KMS-11 (cell line): ENCODE data around the gene ZNF620.

ENCODE experiments used
- H2AFZ ChIP-seq: fragments of 200-600 bp; sonication (generic); 2 replicates; pipeline ENCODE4 v1.6.1; 2016; ENCODE audit warnings: antibody characterized with exemption, mixed run types, low read depth
- H3K27ac ChIP-seq: fragments of 200-600 bp; sonication (generic); 2 replicates; pipeline ENCODE4 v1.6.1; 2016; ENCODE audit warnings: mild to moderate bottlenecking, mixed run types
- H3K27me3 ChIP-seq: fragments of 200-600 bp; sonication (generic); 2 replicates; pipeline ENCODE4 v1.6.1; 2017; ENCODE audit warnings: mild to moderate bottlenecking, low read depth, mixed run types, moderate library complexity; ENCODE audit not compliant: insufficient read depth
- H3K36me3 ChIP-seq: fragments of 200-600 bp; sonication (generic); 2 replicates; pipeline ENCODE4 v1.6.1; 2017; ENCODE audit warnings: mild to moderate bottlenecking, mixed run types; ENCODE audit not compliant: insufficient read depth
- H3K4me1 ChIP-seq: fragments of 200-600 bp; sonication (generic); 2 replicates; pipeline ENCODE4 v1.6.1; 2016; ENCODE audit warnings: mild to moderate bottlenecking, low read depth, mixed run types; ENCODE audit not compliant: poor library complexity, severe bottlenecking
- H3K4me2 ChIP-seq: fragments of 200-600 bp; sonication (generic); 2 replicates; pipeline ENCODE4 v1.7.0; 2016; ENCODE audit warnings: mild to moderate bottlenecking, mixed run types
- H3K4me3 ChIP-seq: fragments of 200-600 bp; sonication (generic); IDR thresholded peaks from 2 replicates; pipeline ENCODE4 v1.6.1; 2017; ENCODE audit warnings: low read depth, low read length, mixed read lengths; ENCODE audit not compliant: insufficient read depth
- H3K79me2 ChIP-seq: fragments of 200-600 bp; sonication (generic); 2 replicates; pipeline ENCODE4 v1.6.1; 2016; ENCODE audit warnings: low read depth, mixed run types; ENCODE audit not compliant: insufficient read depth
- H3K9ac ChIP-seq: fragments of 200-600 bp; sonication (generic); 2 replicates; pipeline ENCODE4 v1.6.1; 2016; ENCODE audit warnings: mild to moderate bottlenecking, mixed run types
- H4K20me1 ChIP-seq: fragments of 200-600 bp; sonication (generic); 2 replicates; pipeline ENCODE4 v1.6.1; 2016; ENCODE audit warnings: mild to moderate bottlenecking, mixed run types; ENCODE audit not compliant: insufficient read depth
- CTCF ChIP-seq: fragments of 200-600 bp; sonication (generic); conservative IDR thresholded peaks from 2 replicates; pipeline ENCODE4 v1.6.1; 2017; ENCODE audit warnings: low read depth, mild to moderate bottlenecking, antibody characterized with exemption, low read length, moderate library complexity, mixed read lengths

ZNF620 gene

DNA sequence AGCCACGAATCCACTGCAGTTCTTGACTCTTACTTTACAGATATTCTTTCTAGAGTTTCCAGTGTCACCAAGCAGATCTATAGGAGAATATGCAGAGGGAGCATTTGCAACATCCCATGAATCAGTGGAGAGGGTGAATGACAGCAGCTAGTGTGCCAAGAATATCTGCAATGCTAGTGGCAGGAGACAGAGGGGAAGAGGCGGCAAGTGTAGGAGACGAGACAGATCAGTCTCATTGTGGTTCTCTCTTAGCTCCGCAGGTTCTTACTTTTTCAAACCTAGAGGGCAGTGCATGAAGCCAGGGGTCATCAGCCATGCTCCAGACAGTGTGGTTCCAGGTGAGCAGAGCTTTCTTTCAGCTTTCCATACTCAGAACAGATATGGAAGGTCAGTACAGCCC, 28.2 kb upstream of the ZNF620 start:
- Histone ChIP-seq H3K27ac (no peak overlapping the region), H3K4me3 (no peak overlapping the region), H3K9ac (peak overlapping the region; percentile 73; the same call in 1 of the 2 replicates)

GRCh38 chr3:40487172-40487571, 18.7 kb upstream of the ZNF620 start:
- no peak overlapping the region for H3K4me3 ChIP-seq
- no peak overlapping the region for H3K27ac ChIP-seq
- H3K27me3 ChIP-seq: no peaks in the 10 kb centered on the region
- no peaks in the 10 kb centered on the region for H4K20me1 ChIP-seq
- no peak overlapping the region for H3K4me2 ChIP-seq
- H3K4me1 ChIP-seq: no peaks in the 10 kb centered on the region
- TF ChIP-seq CTCF: no peak
- H3K9ac ChIP-seq: no peak overlapping the region
- no peaks in the 10 kb centered on the region for H3K36me3 ChIP-seq
- no peak overlapping the region for H2AFZ ChIP-seq
- no peaks in the 10 kb centered on the region for H3K79me2 ChIP-seq

More for the DNA sequence above, 28.2 kb upstream of the ZNF620 start:
- Histone ChIP-seq H4K20me1 (no peaks in the 10 kb centered on the region), H3K27me3 (no peaks in the 10 kb centered on the region), H3K4me2 (peak overlapping the region; percentile 68), H3K4me1 (peaks cover 4% of the 10 kb centered on the region), H3K79me2 (no peaks in the 10 kb centered on the region), H2AFZ (peak overlapping the region; percentile 96), H3K36me3 (no peaks in the 10 kb centered on the region)
- TF ChIP-seq CTCF: no peak

GRCh38 chr3:40490916-40491315, 14.9 kb upstream of the ZNF620 start:
- Histone ChIP-seq H3K4me2 (no peak overlapping the region), H3K9ac (no peak overlapping the region), H4K20me1 (no peaks in the 10 kb centered on the region), H3K27me3 (no peaks in the 10 kb centered on the region), H3K4me1 (no peaks in the 10 kb centered on the region), H3K4me3 (no peak overlapping the region), H3K27ac (no peak overlapping the region), H3K79me2 (no peaks in the 10 kb centered on the region), H3K36me3 (no peaks in the 10 kb centered on the region), H2AFZ (no peak overlapping the region)
- no peak for TF ChIP-seq CTCF

DNA sequence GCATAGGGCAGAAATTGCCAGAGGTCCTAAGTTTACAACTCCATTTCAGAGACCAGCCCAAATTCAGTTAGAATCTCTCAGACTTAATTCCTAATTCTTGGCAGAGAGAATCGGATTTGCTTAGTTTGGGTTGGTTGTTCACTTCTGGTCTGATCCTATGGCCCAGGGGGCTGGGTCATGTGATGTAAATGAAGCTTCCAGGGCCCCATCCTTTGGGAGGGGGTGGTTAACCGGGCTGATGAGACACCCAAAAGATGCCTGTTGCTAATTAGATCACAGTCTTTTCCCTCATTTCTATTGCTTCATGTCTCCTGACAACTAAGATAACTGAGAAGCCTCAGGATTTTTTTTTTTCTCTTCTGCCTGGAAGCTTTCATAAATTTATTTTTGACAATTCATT, 11.1 kb upstream of the ZNF620 start:
- Histone ChIP-seq H3K27ac (no peak overlapping the region), H3K4me1 (no peaks in the 10 kb centered on the region), H2AFZ (no peak overlapping the region), H3K4me2 (no peak overlapping the region), H3K79me2 (no peaks in the 10 kb centered on the region), H4K20me1 (no peaks in the 10 kb centered on the region), H3K4me3 (no peak overlapping the region), H3K9ac (no peak overlapping the region), H3K36me3 (no peaks in the 10 kb centered on the region), H3K27me3 (no peaks in the 10 kb centered on the region)
- no peak for TF ChIP-seq CTCF
